Sigmoid colon (tissue), 4 donors: ENCODE results near the gene ARID3B.

Experiments
- CTCF ChIP-seq, 4 experiments: fragments of 450-650 bp in 3 of 4; fragments of 200-600 bp in 1 of 4; IDR thresholded peaks; one replicate each; pipeline ENCODE4 v1.5.1; 2016 to 2019; ENCODE audit warnings: antibody characterized with exemption in 4 of 4, mild to moderate bottlenecking in 3 of 4, moderate library complexity in 2 of 4
- EP300 ChIP-seq, 4 donors: sonication (generic); formaldehyde crosslinking; IDR thresholded peaks; one replicate each; pipeline ENCODE4 v1.6.1; 2017; ENCODE audit warnings: antibody characterized with exemption in 4 of 4
- POLR2A ChIP-seq, 2 donors: fragments of 450-650 bp; IDR thresholded peaks; one replicate each; pipeline ENCODE4 v1.6.1; 2016; ENCODE audit warnings: antibody characterized with exemption in 2 of 2, mild to moderate bottlenecking in 2 of 2, moderate library complexity in 2 of 2
- POLR2AphosphoS5 ChIP-seq, 4 donors: sonication (generic); formaldehyde crosslinking; IDR thresholded peaks; one replicate each; pipeline ENCODE4 v1.6.1; 2017; ENCODE audit warnings: antibody characterized with exemption in 4 of 4

GRCh38 chr15:74625693-74626092 is 84.7 kb downstream of the ARID3B start:
- TF ChIP-seq POLR2A (IDR thresholded peaks at IDR 0.05) (no peak), CTCF (IDR thresholded peaks at IDR 0.05) (no peak), EP300 (IDR thresholded peaks at IDR 0.05) (no peak), POLR2AphosphoS5 (IDR thresholded peaks at IDR 0.05) (no peak)
